HG03432 (cell line): ENCODE results near the gene TMEM255B.
"Not testable (repeated sequence)": the region's sequence is repeated elsewhere in the genome, so short reads cannot be mapped to it uniquely, and the experiment has no call there.

Experiments used
- ATAC-seq: cut with Tn5 transposase; IDR thresholded peaks from one replicate; pipeline ENCODE4 v1.9.1; 2021; ENCODE audit warnings: mild to moderate bottlenecking, moderate library complexity; ENCODE audit not compliant: unreplicated experiment

Gene TMEM255B

GRCh38 chr13:113758651-113759524, at the start of gene TMEM255B:
Gene TMEM255B, plus strand, starts transcription at chr13:113759226. Its CDS starts 44 bp downstream, at chr13:113759270.
- peak; percentile 92 for ATAC-seq

DNA sequence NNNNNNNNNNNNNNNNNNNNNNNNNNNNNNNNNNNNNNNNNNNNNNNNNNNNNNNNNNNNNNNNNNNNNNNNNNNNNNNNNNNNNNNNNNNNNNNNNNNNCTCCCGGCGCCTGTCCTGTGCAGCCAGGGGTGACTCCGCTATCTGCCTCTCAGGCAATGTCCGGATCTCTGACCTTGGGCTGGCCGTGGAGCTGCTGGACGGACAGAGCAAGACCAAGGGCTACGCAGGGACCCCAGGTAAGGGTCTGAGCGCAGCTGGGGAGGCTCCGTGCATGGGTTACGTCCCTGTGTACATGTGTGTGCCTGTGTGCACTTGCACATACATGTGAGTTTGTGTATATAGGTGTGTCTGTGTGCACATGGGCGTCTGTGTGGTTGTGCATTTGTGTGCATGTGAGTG, 36.1 kb upstream of the TMEM255B start:
- ATAC-seq = no peak

GRCh38 chr13:113723410-113724015, 35.5 kb upstream of the TMEM255B start:
- ATAC-seq = no peak

DNA sequence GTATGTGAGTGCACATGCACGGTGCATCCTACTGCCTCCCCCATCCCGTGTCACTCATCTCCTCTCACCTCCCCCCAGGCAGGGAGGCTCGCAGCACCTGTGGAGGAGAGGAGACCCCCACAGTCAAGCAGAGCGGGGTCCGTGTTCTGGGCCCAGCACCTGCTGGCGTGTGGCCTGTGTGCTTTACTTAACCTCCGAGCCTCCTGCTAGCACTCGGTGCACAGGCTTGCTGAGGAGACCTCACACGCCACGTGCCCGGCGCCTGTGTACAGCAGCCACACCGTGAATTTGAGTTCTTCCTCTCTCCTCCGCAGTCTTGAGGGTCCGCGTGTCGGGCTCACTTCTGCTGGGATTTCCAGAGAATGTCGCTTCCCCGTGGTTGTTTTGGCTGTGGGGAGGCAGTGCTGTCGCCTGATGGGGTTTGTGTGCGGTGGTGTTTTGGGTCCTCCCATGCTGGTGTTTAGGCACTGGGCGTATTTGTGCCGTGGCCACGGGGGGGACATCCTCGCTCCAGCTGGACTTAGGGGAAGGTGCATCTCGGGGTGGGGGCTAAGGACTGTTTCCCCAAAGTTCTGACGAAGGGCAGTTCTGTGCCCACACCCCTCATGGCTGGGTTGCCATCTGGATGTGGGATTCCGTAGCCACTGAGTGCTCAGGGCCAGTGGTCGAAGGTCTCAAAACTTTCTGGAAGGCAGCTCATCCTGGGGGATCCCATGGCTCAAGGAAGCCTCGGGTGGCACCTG, 34.8 kb upstream of the TMEM255B start:
- ATAC-seq = no peak

DNA sequence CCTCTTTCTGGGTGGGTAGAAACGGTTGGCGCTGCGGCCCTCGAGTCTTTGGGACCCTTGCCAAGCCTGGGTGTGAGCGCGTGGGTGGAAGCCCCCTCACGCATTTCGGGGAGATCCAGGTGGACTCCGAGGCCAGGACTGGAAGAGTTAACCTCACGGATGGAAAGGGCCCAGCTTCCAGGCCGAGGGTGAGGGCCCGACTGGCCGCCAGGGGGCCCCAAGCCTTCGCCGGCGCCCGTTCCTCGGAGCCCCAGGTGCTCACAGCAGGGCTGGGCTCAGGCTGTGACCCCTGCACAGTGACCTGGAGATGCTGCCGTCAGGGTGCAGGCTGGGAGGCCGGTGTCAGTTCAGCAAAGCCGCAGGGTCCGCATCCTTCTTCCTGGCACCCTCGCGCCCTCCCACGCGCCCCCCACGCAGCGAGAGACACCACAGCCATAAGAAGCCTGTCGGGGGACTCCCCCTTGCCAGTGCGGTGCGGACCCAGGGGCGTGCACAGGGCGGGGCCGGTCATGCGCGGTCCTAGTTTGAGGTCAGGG, 34.2 kb upstream of the TMEM255B start:
- ATAC-seq = peak; percentile 95

DNA sequence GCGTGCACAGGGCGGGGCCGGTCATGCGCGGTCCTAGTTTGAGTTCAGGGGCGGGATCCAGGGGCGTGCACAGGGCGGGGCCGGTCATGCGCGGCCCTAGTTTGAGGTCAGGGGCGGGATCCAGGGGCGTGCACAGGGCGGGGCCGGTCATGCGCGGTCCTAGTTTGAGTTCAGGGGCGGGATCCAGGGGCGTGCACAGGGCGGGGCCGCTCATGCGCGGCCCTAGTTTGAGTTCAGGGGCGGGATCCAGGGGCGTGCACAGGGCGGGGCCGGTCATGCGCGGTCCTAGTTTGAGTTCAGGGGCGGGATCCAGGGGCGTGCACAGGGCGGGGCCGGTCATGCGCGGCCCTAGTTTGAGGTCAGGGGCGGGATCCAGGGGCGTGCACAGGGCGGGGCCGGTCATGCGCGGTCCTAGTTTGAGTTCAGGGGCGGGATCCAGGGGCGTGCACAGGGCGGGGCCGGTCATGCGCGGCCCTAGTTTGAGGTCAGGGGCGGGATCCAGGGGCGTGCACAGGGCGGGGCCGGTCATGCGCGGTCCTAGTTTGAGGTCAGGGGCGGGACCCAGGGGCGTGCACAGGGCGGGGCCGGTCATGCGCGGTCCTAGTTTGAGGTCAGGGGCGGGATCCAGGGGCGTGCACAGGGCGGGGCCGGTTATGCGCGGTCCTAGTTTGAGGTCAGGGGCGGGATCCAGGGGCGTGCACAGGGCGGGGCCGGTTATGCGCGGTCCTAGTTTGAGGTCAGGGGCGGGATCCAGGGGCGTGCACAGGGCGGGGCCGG, 33.5 kb upstream of the TMEM255B start:
- ATAC-seq = not testable (repeated sequence)

- ATAC-seq = not testable (repeated sequence)
Measured at GRCh38 chr13:113726106-113726821, 32.8 kb upstream of the TMEM255B start.

DNA sequence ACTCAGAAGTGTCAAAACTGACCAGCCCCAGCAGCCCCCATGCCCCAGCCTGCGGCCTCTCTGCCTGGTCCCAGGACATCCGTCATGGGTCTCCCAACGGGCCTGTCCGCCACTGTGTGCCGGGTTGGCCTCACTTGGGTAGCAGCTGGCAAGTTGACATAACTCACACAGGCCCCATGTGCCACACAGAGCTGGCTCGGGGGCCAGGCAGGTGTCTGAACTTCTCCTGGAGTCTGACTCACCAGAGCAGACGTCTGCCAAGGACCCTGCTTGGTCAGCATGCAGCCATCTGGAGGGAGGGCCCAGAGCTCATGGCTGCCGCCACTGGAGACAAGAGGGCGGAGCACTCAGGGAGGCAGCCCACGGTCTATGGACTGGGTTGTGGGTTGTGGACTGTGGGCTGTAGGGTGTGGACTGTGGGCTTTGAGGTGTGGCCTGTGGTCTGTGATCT, 32.0 kb upstream of the TMEM255B start:
- ATAC-seq = no peak

DNA sequence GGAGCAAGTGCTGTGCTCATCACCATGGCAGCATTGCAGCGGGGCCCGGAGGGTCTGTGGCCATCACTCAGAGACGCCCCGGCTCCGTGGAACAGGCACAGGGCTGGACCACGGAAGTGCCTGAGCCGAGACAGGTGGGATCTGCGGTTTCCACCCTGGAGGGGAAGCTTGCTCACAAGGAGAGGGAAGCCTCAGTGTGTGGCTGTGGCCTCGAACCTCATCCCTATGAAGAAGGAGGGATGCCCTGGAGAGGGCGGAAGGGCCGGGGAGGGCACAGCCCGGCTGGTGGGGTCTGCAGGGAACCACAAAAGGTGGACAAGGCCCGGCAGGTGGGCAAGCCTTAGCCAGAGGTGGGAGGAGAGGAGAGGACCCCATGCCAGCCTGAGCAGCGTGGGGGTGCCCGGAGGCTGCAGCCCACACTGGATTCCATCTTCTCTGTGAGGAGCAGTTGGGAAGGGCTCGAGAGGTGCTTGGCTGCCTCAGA, 30.4 kb upstream of the TMEM255B start:
- ATAC-seq = no peak

- no peak for ATAC-seq
Measured at GRCh38 chr13:113729187-113730019, 29.6 kb upstream of the TMEM255B start.

DNA sequence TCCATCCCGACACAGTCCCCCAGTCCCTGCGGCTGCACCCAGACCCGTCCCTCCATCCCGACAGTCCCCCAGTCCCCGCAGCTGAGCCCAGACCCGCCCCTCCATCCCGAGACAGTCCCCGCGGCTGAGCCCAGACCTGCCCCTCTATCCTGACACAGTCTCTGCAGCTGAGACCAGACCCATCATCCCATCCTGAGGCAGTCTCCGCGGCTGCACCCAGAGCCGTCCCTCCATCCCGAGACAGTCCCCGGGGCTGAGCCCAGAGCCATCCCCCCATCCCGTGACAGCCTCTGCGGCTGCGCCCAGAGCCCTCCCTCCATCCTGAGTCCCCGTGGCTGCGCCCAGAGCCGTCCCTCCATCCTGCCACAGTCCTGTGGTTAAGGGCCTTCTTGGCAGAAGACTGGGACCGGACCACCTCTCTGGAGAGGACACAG, 28.8 kb upstream of the TMEM255B start:
- no peak for ATAC-seq

DNA sequence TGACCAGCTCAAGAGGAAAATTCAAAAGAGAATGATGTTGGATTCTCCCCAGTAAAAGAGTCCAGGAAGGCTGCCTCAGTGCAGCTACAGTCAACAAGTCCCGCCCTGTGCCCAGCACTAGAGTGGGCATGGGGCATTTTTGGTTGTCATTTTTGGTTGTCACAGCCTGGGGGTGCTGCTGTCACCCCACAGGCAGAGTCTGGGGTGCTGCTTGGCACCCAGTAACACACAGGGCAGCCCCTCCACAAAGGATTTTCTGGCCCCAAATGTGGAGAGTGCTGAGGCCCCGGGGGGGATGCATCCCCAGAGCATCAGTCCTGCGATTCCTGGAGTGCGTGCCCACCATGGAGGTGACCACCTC, 28.2 kb upstream of the TMEM255B start:
- no peak for ATAC-seq

- no peak for ATAC-seq
Measured at GRCh38 chr13:113731192-113732175, 27.5 kb upstream of the TMEM255B start.

DNA sequence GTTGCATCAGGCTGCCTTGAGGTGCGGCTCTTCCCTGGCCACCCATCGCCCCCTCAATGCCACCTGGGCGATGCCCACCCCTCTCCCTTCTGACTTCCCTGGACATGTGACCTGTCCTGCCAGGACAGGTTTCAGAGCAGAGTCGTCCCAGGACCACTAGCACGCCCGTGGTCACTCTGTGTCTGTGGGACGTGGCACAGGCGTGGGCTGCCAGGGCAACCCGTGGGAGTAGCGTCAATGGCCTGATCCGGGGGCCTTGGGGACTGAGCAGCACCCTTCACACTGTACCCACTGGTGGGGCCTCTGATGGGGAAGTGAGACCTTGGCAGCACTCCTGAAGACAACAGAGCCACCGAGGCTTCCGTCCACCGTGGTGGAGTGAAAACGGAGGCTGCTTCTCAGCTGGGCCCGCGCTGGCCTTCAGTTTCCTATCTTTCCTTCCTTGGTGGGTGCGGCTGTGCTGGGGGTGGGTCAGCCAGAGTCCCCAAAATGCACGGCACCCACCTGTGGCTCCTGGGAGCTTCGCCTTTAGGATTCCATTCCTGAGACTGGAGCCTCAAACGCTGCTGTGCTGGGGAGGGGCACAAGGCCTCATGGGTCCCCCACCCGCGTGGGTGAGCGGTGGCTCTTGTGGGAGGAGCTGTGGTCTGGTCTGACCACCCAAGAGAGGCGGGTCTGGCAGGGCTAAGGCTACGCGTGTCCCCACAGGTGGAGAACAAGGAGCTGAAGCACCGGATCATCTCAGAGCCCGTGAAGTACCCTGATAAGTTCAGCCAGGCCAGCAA, 26.7 kb upstream of the TMEM255B start:
- no peak for ATAC-seq

- ATAC-seq = no peak
Measured at GRCh38 chr13:113732961-113733950, 25.8 kb upstream of the TMEM255B start.
